Stimulated activated naive CD8-positive, alpha-beta T cell treated with anti-CD3 and anti-CD28 coated beads, Interleukin-15, Interleukin-2, amounts not matched to agents 100 U/mL and 50 U/mL, for 24 hours (primary cell): ENCODE measurements around the gene TMEM108.
A peak's percentile ranks its signal among the peaks of the same experiment; 100 is the strongest.

Experiments used
- ATAC-seq: fragments of 150-1000 bp; cut with Tn5 transposase; one replicate; pipeline ENCODE4 v1.10.0; 2021
- DNase-seq: peaks from one replicate; pipeline ENCODE4 v3.0.0; 2021

TMEM108 gene

DNA sequence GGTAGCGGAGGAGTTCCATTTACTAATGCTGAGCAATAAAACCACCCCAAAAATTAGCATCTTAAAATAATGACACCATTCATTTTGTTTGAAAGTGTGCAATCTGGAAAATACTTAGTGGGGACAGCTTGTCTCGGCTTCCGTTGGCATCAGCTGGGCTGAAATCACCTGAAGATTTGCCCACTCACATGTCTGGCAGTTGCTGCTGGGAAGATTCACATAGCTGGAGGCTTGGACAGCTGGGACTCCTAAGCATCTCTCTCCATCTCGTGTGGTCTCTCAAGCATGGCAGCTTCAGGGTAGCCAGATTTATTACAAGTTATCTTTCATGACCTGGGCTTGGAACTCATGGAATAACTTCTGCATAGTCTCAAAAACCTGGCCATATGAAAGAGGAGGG, 323.2 kb downstream of the TMEM108 start:
- no peak for DNase-seq
- no peak for ATAC-seq

DNA sequence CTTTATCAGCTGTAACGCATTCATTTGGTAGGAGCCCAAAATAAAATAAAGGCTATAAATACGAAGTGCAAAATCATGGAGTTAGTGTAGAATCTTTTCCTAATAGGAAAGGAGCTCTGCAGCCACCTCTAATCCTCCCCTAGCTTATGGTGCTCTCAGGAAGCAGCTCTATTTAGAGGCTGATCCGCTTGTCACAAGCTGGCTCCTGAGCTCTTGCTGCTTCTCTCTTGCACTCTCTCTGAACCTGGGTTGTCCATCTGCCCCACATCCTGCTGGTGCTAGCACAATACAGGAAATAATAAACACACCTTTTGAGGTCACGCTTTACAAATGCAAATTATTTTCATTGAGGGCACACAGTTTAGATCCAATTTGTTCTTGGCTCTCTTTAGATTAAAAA, 324.3 kb downstream of the TMEM108 start:
- no peak for DNase-seq
- ATAC-seq = no peak

DNA sequence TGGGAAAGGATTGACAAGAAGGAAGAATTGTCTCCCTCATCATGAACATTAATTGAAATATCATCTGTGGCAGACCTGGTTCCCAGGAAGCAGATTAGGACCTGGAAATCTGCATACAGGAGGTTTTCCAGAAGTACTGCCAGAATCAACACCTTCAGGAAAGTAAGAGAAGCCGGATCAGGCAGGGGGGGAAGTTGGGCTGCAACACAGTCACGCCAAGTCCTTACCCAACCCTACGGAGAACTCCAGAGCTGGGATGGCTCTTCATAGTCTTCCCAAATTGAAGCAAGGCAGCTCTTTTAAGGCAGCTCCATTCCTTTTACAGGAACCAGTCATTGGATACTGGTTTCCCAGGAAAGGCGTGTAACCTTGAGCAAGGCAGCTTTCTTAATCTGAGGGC, 326.5 kb downstream of the TMEM108 start:
- DNase-seq (no peak), ATAC-seq (no peak)

DNA sequence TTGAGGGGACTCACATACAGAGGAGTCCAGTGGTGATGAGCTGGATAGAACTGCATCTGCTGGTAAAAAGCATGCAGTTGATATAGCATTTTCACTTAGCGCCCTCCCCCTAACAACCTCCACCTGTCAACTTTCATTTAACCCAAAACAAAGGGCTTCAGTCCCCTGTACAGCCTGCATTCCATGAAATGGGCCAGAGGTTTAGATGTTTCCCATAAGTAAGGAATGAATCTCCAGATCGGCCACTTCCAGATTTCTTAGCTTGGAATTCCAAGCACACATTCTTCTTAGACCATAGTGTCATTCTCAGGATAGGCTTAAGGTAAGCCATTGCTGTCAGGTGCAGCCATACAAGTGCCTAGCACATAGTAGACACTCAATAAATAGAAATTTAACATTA, 328.7 kb downstream of the TMEM108 start:
- ATAC-seq = no peak
- DNase-seq = no peak

DNA sequence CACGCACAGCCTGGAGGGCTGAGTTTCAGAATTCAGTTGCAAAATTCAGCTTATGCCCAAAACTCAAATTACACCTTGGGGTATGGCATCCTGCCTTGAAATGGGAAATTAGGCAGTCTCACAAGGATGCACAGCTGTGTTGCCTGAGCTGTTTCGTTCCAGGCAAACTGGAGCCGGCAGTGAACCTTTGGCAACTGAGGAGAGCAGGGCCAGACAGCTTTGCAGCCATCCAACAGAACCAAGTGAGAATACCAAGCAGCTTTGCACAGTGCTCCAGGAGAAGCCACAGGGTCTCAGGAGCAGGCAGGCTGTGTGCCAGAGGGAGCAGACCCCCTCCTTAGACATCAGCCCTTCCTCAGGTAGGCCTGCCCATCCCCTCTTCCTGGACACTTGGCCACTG, 329.2 kb downstream of the TMEM108 start:
- ATAC-seq = no peak

DNA sequence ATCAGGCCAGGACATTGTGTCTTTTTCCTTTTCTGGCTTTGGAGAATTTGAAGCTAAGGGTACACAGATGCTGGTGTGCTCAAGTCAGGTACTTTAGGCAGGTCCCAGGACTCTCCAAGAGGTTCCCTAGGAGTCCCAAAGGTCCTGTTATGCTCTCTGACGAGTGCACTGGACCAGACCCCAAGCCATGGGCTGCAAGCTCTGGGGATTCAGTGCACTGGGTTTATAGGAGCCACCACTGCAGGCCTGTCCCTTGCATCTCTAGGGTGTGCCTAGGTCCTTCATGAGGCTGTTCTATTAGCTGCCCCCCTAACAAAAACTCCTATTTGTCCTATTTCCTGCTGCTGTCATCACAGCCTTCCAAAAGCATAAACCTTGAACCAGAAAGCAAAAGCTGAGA, 329.8 kb downstream of the TMEM108 start:
- ATAC-seq = no peak
- no peak for DNase-seq

More for the DNA sequence above, 329.2 kb downstream of the TMEM108 start:
- DNase-seq = no peak

DNA sequence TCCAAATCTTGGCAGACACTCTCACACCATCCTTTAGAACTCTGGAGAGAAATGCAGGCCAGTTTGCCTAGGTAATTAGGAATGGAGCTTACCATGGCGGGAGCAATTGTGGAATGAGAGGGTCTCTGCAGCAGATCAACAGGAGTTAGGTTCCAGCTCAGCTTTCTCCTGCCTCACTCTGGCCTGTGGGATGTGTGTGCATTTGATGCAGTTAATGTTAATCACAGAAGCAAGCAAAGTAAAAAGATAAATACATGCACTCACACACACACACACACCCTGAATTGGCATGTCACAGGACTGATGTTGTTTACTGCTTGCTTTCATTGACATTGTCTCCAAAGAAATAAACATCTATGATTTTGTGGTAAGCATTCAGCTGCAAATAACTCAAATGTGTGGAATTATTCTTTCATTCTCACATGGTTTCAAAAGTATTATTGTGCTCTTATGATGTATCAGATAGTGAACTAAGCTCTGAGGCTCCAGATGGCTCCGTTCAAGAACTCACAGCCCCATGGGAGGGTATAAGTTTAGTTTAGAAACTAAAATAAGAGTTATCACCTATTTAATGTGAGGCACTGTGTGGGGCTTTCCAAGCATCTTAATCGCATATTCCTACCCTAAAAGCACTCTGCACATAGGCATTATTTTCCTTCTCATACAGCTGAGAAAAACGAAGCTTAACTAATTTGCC, 330.3 kb downstream of the TMEM108 start:
- no peak for ATAC-seq
- no peak for DNase-seq

DNA sequence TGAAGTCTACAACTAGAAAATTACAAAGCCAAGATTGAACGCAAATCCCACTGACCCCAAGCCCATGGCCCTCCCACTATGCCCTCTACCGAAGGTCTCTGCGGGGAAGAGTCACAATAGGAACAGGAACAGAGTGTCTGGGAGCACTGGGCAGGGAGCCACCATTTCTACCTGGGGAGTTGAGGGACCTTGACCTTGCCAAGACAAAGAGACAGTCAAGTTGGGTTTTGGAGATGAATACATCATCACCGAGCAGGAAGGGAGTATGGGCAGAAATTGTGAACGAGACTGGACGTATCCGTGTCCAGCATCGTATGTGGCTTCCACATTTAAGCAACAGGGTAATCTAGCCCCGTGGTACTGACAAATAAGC, 330.9 kb downstream of the TMEM108 start:
- ATAC-seq = no peak
- DNase-seq = no peak

DNA sequence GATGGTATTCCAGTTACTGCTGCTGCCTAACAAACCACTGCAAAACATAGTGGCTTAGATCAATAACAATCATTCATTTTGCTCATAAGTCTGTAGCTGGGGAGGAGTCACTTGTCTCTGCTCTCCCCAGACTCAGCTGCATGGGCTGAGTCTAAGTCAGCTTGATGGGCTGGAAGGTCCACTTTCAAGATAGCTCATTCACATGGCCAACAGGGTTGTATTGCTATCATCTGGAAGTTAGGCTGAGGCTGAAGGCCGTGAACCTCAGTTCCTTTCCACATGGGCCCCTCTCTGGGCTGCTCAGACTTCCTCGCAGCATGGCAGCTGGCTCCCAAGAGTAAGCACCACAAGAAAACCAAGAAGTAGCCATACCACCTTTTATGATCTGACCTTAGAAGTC, 333.0 kb downstream of the TMEM108 start:
- no peak for DNase-seq
- no peak for ATAC-seq

DNA sequence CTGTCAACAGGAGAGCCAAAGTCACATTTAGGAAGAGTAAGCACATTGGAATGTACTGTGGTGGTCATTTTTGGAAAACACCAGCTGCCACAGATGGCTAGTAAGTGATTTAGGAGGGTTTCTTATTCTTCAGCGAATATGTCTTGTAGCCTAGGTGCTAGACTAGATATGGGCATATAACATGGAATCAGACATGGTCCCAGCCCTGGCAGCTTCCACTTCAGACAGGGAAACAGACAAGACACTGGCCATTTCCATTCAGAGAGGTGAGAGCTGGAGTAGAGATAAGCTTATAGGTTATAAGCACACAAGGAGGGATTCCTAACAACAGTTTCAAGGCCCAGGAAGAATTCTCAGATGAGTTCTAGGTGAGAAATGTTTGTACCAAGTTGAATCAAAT, 333.5 kb downstream of the TMEM108 start:
- ATAC-seq (no peak), DNase-seq (no peak)

DNA sequence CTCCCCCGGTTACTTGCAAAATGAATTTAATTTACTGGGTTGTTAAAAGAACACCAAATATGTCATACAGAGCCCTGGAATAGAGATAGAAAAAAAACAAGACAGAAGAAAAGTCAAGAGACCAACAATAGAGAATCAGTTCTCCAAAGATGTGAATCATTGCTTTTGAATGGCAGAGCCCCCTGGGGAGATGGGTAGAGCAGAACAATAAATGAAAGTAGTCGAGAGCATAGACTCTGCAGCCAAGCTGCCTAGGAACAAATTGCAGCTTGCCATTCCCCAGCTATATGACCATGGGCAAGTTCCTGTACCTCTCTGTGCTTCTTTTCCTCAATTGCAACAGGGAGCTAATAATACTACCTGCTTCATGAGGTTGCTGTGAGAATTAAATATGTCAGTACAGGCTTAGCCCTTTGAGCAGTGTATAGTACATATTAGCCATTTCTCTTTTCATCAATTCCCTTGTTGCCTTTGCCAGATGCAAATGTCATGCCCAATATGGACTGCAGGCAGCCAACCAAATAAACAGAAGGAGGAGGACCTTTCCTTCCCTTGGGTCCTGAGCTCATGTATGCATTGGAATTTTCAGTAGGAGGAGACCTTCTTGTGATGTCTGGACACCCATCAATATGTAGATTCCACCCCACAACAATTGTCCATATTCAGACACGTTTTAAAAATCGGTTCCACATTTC, 336.7 kb downstream of the TMEM108 start:
- ATAC-seq = no peak

DNA sequence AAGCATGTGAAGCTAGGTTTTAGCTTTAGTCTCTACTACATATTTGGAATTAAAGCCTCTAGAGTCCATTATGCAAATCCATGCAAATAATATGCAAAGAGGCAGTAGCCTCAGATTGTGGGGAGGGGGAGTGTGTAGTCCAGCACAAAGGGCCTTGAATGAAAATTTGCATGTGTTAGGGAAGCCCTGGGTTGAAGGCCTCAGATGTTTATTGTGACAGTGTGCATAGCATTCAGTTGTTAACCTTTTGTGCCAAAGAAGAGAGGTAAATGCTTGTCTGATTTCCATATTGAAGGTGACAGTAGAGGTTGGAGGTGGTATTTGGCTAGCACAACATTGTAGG, 337.2 kb downstream of the TMEM108 start:
- DNase-seq (no peak), ATAC-seq (no peak)

More for the DNA sequence above, 336.7 kb downstream of the TMEM108 start:
- DNase-seq = no peak

DNA sequence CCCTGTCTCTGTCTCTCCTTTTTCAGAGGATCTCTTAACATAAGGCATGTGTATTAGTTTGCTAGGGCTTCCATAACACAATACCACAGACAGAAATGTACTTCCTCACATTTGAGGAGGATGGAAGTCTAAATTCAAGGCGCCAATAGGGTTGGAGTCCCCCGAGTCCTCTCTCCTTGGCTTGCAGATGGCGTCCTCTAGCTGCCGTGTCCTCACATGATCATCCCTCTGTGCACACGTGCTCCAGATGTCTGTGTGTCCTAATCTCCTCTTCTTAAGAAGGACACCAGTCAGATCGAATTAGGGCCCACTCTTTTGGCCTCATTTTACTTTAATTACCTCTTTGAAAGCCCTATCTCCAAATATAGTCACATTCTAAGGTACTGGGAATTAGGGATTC, 338.6 kb downstream of the TMEM108 start:
- ATAC-seq (no peak), DNase-seq (no peak)

DNA sequence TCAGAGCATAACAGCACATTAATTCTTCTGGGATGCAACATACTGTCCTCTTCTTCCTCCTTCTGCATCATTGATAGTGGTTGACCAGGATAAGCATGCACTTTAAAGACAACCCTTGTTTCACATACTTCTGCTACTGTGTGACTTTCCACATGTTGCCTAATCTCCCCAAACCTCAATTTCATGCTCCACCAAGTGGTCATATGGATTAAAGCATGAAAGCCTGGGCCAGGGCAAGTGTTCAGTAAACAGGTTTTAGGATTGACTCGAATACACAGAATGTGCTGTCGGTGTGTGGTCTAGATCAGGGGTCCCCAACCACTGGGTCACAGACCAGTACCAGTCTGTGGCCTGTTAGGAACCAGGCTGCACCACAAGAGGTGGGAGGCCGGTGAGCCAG, 339.2 kb downstream of the TMEM108 start:
- DNase-seq (no peak), ATAC-seq (no peak)

DNA sequence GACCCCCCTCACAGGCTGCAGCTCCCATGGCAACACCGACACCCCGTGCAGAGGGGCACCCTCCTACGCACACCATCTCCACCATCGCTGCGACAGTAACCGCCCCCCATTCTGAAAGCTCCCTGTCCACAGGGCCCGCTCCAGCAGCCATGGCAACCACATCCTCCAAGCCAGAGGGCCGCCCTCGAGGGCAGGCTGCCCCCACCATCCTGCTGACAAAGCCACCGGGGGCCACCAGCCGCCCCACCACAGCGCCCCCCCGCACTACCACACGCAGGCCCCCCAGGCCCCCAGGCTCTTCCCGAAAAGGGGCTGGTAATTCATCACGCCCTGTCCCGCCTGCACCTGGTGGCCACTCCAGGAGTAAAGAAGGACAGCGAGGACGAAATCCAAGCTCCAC, 341.7 kb downstream of the TMEM108 start:
- ATAC-seq (no peak), DNase-seq (no peak)

DNA sequence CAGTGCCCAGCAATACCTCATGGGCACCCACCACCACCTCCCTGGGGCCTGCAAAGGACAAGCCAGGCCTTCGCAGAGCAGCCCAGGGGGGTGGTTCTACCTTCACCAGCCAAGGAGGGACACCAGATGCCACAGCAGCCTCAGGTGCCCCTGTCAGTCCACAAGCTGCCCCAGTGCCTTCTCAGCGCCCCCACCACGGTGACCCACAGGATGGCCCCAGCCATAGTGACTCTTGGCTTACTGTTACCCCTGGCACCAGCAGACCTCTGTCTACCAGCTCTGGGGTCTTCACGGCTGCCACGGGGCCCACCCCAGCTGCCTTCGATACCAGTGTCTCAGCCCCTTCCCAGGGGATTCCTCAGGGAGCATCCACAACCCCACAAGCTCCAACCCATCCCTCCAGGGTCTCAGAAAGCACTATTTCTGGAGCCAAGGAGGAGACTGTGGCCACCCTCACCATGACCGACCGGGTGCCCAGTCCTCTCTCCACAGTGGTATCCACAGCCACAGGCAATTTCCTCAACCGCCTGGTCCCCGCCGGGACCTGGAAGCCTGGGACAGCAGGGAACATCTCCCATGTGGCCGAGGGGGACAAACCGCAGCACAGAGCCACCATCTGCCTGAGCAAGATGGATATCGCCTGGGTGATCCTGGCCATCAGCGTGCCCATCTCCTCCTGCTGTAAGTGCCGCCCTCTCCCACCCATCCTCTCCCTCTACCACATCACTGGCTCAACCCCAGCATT, 342.5 kb downstream of the TMEM108 start:
- no peak for DNase-seq

DNA sequence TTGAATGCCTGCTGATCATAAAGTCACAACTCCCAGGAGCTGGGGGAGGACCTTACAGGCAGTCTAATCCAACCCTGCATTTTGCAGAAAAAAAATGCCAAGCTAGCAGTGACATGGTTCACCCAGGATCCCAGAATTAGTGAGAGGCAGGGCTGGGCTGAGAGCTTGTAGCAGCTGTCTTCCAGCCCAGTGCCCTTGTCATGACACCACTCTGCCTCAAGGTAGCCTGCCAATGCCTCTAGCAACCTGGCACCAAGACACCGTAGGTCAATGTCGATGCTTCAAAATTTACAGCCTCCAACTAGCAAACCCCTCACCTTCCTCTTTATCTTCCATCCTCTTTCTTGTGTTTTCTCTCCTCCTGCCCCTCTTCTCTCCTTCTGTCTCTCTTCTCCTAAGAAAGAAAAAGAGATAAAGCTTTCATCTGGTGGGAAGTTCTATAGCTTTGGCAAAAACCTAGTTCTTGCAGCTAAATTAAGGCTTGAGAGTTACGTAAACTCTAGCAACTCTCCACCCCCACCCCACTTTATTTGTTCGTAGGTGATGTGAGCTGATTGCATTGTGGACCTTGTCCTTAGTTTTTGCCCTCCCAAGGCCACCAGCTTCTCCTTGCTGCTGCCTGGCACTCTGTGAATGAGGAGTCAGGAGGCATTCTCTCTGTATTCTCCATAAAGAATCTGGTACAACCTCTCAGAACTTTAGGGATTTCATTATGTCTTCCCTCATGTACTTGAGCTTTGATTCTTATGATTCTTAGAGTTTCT, 343.3 kb downstream of the TMEM108 start:
- DNase-seq (no peak), ATAC-seq (no peak)

More for the DNA sequence above, 342.5 kb downstream of the TMEM108 start:
- no peak for ATAC-seq

DNA sequence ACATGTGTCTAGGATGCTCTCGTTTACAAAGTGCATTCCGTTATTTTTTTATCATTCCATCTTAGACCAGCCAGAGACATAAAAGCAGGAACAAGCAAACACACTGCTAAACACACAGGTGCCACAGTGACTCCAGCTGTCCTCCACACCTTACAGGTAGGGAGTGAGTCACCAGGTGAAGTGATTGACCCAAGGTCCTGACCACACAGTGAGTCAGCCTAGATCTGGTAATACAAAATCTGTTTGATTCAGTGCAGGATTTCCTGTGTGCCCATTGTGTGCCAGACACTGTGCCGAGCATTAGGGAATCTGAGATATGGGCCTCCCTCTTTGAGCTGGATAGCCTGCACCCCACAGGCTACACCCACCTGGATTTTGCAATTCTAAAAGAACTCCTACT, 345.0 kb downstream of the TMEM108 start:
- no peak for DNase-seq
- ATAC-seq = no peak

DNA sequence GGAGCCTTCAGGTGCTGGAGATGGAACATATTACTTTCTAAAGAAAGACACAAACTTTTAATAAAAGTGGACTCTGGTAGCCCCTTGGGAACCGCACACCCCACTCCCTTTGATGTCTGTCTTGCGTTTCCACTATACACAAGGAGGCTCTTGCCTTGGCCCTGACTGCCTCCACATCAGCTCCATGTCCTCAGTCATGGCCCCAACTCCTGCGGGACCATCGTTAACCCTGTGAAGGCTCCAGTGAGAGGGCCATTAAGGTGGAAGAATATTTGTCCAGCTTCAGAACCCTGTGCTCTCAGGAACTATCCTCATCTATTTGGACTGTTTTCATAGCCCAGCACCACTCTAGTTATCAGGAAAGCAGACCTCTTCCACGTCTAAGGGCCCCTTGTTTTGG, 345.6 kb downstream of the TMEM108 start:
- ATAC-seq (no peak), DNase-seq (no peak)

DNA sequence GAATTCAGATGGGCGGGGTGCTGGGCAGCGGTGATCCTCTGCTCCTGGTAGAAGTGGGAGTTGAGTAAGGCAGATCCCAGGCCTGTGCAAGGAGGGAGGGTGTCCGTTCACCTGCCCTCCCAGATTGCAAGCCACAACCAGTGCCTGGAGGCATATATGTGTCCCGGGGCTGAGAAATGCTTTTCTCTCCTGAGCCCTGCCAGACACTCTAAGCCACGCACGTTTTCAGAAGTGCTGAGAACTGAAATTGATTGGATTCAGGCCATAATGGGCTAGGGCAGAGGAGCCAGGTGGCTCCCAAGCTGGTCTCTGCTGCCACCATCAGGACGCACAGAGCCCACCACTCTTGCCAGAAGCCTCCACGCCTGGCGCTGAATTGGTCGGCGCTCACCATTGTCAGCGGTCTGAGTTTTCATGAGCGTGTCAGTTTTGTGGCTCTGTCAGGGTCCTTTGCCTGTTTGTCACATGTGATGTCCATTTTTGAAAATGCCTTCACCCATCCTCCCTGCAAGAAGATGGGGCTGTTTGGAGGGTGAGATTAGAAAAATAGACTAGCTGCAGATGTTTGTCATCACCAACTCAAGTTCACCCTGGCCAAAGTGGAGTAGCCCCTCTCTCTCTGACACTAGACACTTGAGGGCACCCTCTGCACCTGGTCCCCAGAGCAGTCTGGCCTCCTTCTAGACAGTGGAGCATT, 346.3 kb downstream of the TMEM108 start:
- peak; percentile 39 for DNase-seq
- ATAC-seq = peak; percentile 47

DNA sequence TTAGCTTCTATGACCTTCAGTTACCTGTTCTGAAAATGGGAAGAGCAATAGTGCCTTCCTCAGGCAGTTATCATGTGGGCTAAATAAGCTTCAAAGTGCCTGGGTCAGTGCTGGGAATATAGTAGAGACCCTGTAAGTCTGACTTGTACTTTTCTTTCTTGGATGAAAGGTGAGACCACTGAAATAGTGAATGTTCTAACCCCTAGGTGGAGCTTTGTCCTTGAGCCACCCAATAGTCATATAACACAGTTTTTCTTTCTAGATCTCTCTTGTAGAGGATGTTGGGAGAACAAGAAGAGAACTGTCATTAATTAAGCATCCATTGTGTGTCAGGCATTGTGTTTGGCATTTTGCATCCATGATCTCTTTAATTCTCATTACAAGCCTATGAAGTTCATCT, 348.7 kb downstream of the TMEM108 start:
- DNase-seq (no peak), ATAC-seq (no peak)

DNA sequence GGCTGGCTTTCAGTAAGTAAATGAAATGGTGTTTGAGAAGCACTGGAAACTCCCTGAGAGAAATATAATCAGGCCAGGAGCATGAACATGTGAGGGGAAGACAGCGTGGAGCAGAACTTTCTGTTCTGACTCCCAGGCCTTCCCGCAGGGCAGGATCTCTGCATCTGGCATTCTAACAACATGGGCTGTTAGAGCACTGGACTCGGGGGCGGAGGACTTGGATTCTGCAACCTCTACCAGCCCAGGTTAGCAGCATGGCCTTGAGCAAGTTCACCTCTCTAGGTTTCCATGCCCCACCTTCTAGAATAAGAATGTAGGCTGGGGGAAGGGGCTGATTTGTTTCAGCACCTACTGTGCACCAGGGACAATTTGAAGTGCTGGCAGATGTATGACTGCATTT, 349.1 kb downstream of the TMEM108 start:
- ATAC-seq = no peak
- DNase-seq = no peak
